Glutamatergic neuron (in vitro differentiated cells): Measurements from ENCODE around the gene NWD2. TPM values are rescaled to one million over a fixed set of nuclear protein-coding genes. Genes with fewer than 3 reads are reported as not detected.

Experiments used
- DNase-seq: peaks from one replicate; pipeline ENCODE4 v3.0.0; 2022
- H3K27ac Mint-ChIP-seq: one replicate; pipeline ENCODE4 v1.8.0; 2020; ENCODE audit warnings: mild to moderate bottlenecking, mixed read lengths, inconsistent platforms; ENCODE audit not compliant: unreplicated experiment
- H3K27me3 Mint-ChIP-seq: one replicate; pipeline ENCODE4 v1.8.0; 2020; ENCODE audit warnings: mild to moderate bottlenecking, moderate library complexity, mixed read lengths, inconsistent platforms; ENCODE audit not compliant: unreplicated experiment
- H3K36me3 Mint-ChIP-seq: one replicate; pipeline ENCODE4 v1.8.0; 2020; ENCODE audit warnings: mild to moderate bottlenecking, mixed read lengths, inconsistent platforms; ENCODE audit not compliant: unreplicated experiment
- H3K4me1 Mint-ChIP-seq: one replicate; pipeline ENCODE4 v1.8.0; 2020; ENCODE audit warnings: mild to moderate bottlenecking, low read depth, mixed read lengths, inconsistent platforms; ENCODE audit not compliant: unreplicated experiment
- H3K4me3 Mint-ChIP-seq: one replicate; pipeline ENCODE4 v1.8.0; 2020; ENCODE audit warnings: mild to moderate bottlenecking, mixed read lengths, inconsistent platforms; ENCODE audit not compliant: unreplicated experiment
- H3K9me3 Mint-ChIP-seq: one replicate; pipeline ENCODE4 v1.8.0; 2020; ENCODE audit warnings: mild to moderate bottlenecking, moderate library complexity, mixed read lengths, inconsistent platforms; ENCODE audit not compliant: unreplicated experiment
- CTCF ChIP-seq: fragments of 200-600 bp; sonication (generic); IDR thresholded peaks from one replicate; pipeline ENCODE4 v1.5.0; 2021; ENCODE audit not compliant: partially characterized antibody, unreplicated experiment
- total RNA-seq: library from RNA; stranded (reverse); fragmentation: NEBNext Ultra II Directional; extraction: Animal tissue kit (Norgen Biotek cat#: 25700); gene quantifications from one replicate; pipeline ENCODE4 v1.2.1, GENCODE V29; 2021; ENCODE audit not compliant: unreplicated experiment

NWD2 gene
- total RNA-seq, 1 donor from 2014 or later = 0.17 TPM

GRCh38 chr4:37225778-37226177, 18.8 kb upstream of the NWD2 start:
- Mint-ChIP-seq H3K36me3 (no peaks in the 10 kb centered on the region), H3K4me1 (peaks cover 3% of the 10 kb centered on the region), H3K27ac (peak overlapping the region; percentile 83), H3K4me3 (peak overlapping the region; percentile 22), H3K27me3 (peaks cover 3% of the 10 kb centered on the region), H3K9me3 (peaks cover 2% of the 10 kb centered on the region)
- peak; percentile 18 for DNase-seq
- TF ChIP-seq CTCF = no peak

- DNase-seq = no peak
- Mint-ChIP-seq H3K27me3 (peaks cover 3% of the 10 kb centered on the region), H3K27ac (no peak overlapping the region), H3K4me3 (no peak overlapping the region), H3K4me1 (no peaks in the 10 kb centered on the region), H3K36me3 (no peaks in the 10 kb centered on the region), H3K9me3 (no peaks in the 10 kb centered on the region)
- no peak for TF ChIP-seq CTCF
Measured at GRCh38 chr4:37232315-37232714, 12.2 kb upstream of the NWD2 start.

- DNase-seq = no peak
- H3K27ac Mint-ChIP-seq = no peak overlapping the region
- no peaks in the 10 kb centered on the region for H3K9me3 Mint-ChIP-seq
- H3K4me1 Mint-ChIP-seq = no peaks in the 10 kb centered on the region
- no peak for TF ChIP-seq CTCF
- no peak overlapping the region for H3K4me3 Mint-ChIP-seq
- no peaks in the 10 kb centered on the region for H3K36me3 Mint-ChIP-seq
- H3K27me3 Mint-ChIP-seq = peaks cover 6% of the 10 kb centered on the region
Measured at GRCh38 chr4:37236165-37236564, 8.4 kb upstream of the NWD2 start.

- no peaks in the 10 kb centered on the region for H3K36me3 Mint-ChIP-seq
- no peak for DNase-seq
- no peak overlapping the region for H3K27ac Mint-ChIP-seq
- H3K27me3 Mint-ChIP-seq = peaks cover 23% of the 10 kb centered on the region
- H3K4me3 Mint-ChIP-seq = no peak overlapping the region
- TF ChIP-seq CTCF = no peak
- H3K4me1 Mint-ChIP-seq = no peaks in the 10 kb centered on the region
- H3K9me3 Mint-ChIP-seq = peaks cover 5% of the 10 kb centered on the region
Measured at GRCh38 chr4:37241647-37242046, 2.9 kb upstream of the NWD2 start.

- peak; percentile 28 for DNase-seq
- TF ChIP-seq CTCF = no peak
- Mint-ChIP-seq H3K27me3 (peaks cover 20% of the 10 kb centered on the region), H3K4me3 (peak overlapping the region; percentile 74), H3K4me1 (peaks cover 3% of the 10 kb centered on the region), H3K36me3 (no peaks in the 10 kb centered on the region), H3K9me3 (peaks cover 5% of the 10 kb centered on the region), H3K27ac (no peak overlapping the region)
Measured at GRCh38 chr4:37243051-37243450, 1.5 kb upstream of the NWD2 start.
